GM21528 (cell line): ENCODE results near the gene MRNIP.
"Not testable (repeated sequence)": the region's sequence is repeated elsewhere in the genome, so short reads cannot be mapped to it uniquely, and the experiment has no call there.

ENCODE experiments used
- ATAC-seq: cut with Tn5 transposase; IDR thresholded peaks from one replicate; pipeline ENCODE4 v1.9.1; 2021; ENCODE audit warnings: mild to moderate bottlenecking, moderate library complexity; ENCODE audit not compliant: unreplicated experiment, low FRiP score

The MRNIP gene

GRCh38 chr5:179795049-179795862 lies 63.4 kb downstream of the MRNIP start:
- no peak for ATAC-seq

GRCh38 chr5:179794575-179794974 lies 64.0 kb downstream of the MRNIP start:
- ATAC-seq = no peak

- ATAC-seq = no peak
Observed at GRCh38 chr5:179794171-179794570, 64.4 kb downstream of the MRNIP start.

GRCh38 chr5:179793468-179794139 lies 65.0 kb downstream of the MRNIP start, which contains the start of gene LTC4S:
Gene LTC4S (plus strand): TSS chr5:179793986. CDS start chr5:179794081, 95 bp downstream.
- ATAC-seq = no peak

GRCh38 chr5:179792612-179793467 lies 65.8 kb downstream of the MRNIP start:
- no peak for ATAC-seq

- no peak for ATAC-seq
Observed at GRCh38 chr5:179791881-179792611, 66.6 kb downstream of the MRNIP start.

GRCh38 chr5:179789278-179789677 lies 69.3 kb downstream of the MRNIP start:
- not testable (repeated sequence) for ATAC-seq

GRCh38 chr5:179788193-179788854 lies 70.3 kb downstream of the MRNIP start:
- ATAC-seq = no peak
